GM23248 (cell line): ENCODE results near the gene SALL4. TPM values are rescaled to one million over a fixed set of nuclear protein-coding genes. Genes with fewer than 3 reads are reported as not detected.

Experiments
- DNase-seq: peaks from one replicate; pipeline ENCODE4 v3.0.0-alpha.2; 2015
- H2AFZ ChIP-seq: fragments of 200-600 bp; sonication (generic); 2 replicates; pipeline ENCODE4 v1.6.1; 2016; ENCODE audit warnings: antibody characterized with exemption
- H3F3A ChIP-seq: fragments of 200-600 bp; sonication (generic); 2 replicates; pipeline ENCODE4 v1.6.1; 2016; ENCODE audit warnings: mild to moderate bottlenecking, antibody characterized with exemption, mixed run types; ENCODE audit not compliant: insufficient read depth
- H3K27ac ChIP-seq: fragments of 200-600 bp; sonication (generic); 2 replicates; pipeline ENCODE4 v1.5.1; 2016; ENCODE audit warnings: mild to moderate bottlenecking
- H3K27me3 ChIP-seq: fragments of 200-600 bp; sonication (generic); replicated peaks from 2 replicates; pipeline ENCODE4 v1.6.1; 2016; ENCODE audit warnings: mild to moderate bottlenecking; ENCODE audit not compliant: insufficient read depth
- H3K36me3 ChIP-seq: fragments of 200-600 bp; sonication (generic); 2 replicates; pipeline ENCODE4 v1.6.1; 2016; ENCODE audit warnings: low read depth, mild to moderate bottlenecking
- H3K4me1 ChIP-seq: fragments of 200-600 bp; sonication (generic); 2 replicates; pipeline ENCODE4 v1.6.1; 2016; ENCODE audit warnings: mild to moderate bottlenecking; ENCODE audit not compliant: insufficient read depth
- H3K4me2 ChIP-seq: fragments of 200-600 bp; sonication (generic); one replicate; pipeline ENCODE4 v1.6.1; 2016; ENCODE audit warnings: mild to moderate bottlenecking; ENCODE audit not compliant: unreplicated experiment
- H3K4me3 ChIP-seq: fragments of 200-600 bp; sonication (generic); 2 replicates; pipeline ENCODE4 v1.5.1; 2016; ENCODE audit warnings: mild to moderate bottlenecking
- H3K79me2 ChIP-seq: fragments of 200-600 bp; sonication (generic); 2 replicates; pipeline ENCODE4 v1.6.1; 2016; ENCODE audit warnings: mild to moderate bottlenecking; ENCODE audit not compliant: insufficient read depth
- H3K9ac ChIP-seq: fragments of 200-600 bp; sonication (generic); 2 replicates; pipeline ENCODE4 v1.6.1; 2016; ENCODE audit warnings: mild to moderate bottlenecking
- H3K9me2 ChIP-seq: fragments of 200-600 bp; sonication (generic); 2 replicates; pipeline ENCODE4 v1.6.1; 2016; ENCODE audit warnings: mixed run types, mild to moderate bottlenecking, moderate library complexity; ENCODE audit not compliant: insufficient read depth
- H3K9me3 ChIP-seq: fragments of 200-600 bp; sonication (generic); one replicate; pipeline ENCODE4 v1.6.1; 2017; ENCODE audit warnings: low read depth
- H4K20me1 ChIP-seq: fragments of 200-600 bp; sonication (generic); 2 replicates; pipeline ENCODE4 v1.6.0; 2016; ENCODE audit not compliant: insufficient read depth
- EZH2 ChIP-seq: fragments of 200-600 bp; sonication (generic); IDR thresholded peaks from 2 replicates; pipeline ENCODE4 v1.6.1; 2018; ENCODE audit warnings: antibody characterized with exemption, mild to moderate bottlenecking; ENCODE audit not compliant: insufficient read depth, poor library complexity, severe bottlenecking
- EZH2phosphoT487 ChIP-seq: fragments of 200-600 bp; sonication (generic); IDR thresholded peaks from 2 replicates; pipeline ENCODE4 v1.6.1; 2018; ENCODE audit warnings: antibody characterized with exemption, moderate library complexity, mild to moderate bottlenecking, low read depth; ENCODE audit not compliant: insufficient read depth
- WGBS, 2 experiments: methylation state at CpG; one replicate each; pipeline ENCODE4 v1.1.6; 2015 to 2017; ENCODE audit warnings: low lambda C conversion rate in 2 of 2, low coverage in 1 of 2; ENCODE audit errors: missing lambda C conversion rate in 2 of 2; 5-methylcytosine and 5-hydroxymethylcytosine counted together
- in situ Hi-C: fragments of 300-500 bp; cut with MboI; formaldehyde crosslinking; loops from 2 replicates; pipeline ENCODE4 v1.15.0; 2020
- polyA plus RNA-seq: library from polyadenylated mRNA; unstranded; fragments of >200 nt; fragmentation: Nextera tagmentation; extraction: Ambion mirVana; gene quantifications from 2 replicates; pipeline ENCODE4 v1.2.1, GENCODE V29; 2016
- total RNA-seq: library from RNA; depleted of rRNA; stranded (reverse); fragments of >200 nt; shearing (Covaris generic); gene quantifications from 2 replicates; pipeline ENCODE4 v1.2.3, GENCODE V29; 2014

Gene SALL4
- total and polyA plus RNA-seq, 2 experiments from 2014 or later = not detected

DNA sequence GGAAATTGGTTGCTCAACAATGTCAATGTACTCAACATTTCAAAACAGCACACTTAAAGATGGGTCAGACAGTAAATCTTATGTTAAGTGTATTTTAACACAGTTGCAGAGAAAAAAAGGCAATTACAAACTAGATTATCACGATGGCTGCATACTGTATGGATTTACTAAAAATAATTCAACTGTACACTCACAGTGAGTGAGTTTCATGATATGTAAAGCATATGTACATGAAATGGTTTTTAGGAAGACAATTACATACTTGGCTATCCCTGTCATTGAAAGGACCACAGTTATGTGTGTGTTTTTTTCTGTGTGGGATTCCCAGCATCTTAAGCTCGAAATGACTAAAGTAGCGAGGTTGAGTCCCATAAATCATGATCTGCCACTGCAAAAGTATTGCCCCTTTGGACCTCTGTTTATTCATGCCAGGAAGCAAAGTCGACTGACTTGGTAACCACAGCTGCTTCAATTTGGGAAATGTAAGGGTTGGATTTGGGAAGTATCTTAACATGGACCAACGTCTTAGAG is 5.5 kb upstream of the SALL4 start:
- Histone ChIP-seq H3K27ac (no peak overlapping the region), H3K9me2 (no peaks in the 10 kb centered on the region), H3K36me3 (no peaks in the 10 kb centered on the region), H3K4me2 (no peak overlapping the region), H3K79me2 (no peaks in the 10 kb centered on the region), H3K9ac (no peak overlapping the region), H3K4me3 (no peak overlapping the region), H3F3A (0 out of 2 replicates have a peak, but pooled peaks cover 10% of the 10 kb centered on the region), H2AFZ (no peak overlapping the region), H4K20me1 (no peaks in the 10 kb centered on the region), H3K4me1 (0 out of 2 replicates have a peak, but pooled peaks cover 3% of the 10 kb centered on the region), H3K9me3 (no peaks in the 10 kb centered on the region), H3K27me3 (0 out of 2 replicates have a peak, but pooled peaks cover 13% of the 10 kb centered on the region)
- TF ChIP-seq EZH2 = no peak
- TF ChIP-seq EZH2phosphoT487 = no peak
- 64 to 69% methylated on average over 5 of the region's 5 CpGs for WGBS, 2 experiments
- DNase-seq = no peak
- in situ Hi-C loops = no loop called here

DNA sequence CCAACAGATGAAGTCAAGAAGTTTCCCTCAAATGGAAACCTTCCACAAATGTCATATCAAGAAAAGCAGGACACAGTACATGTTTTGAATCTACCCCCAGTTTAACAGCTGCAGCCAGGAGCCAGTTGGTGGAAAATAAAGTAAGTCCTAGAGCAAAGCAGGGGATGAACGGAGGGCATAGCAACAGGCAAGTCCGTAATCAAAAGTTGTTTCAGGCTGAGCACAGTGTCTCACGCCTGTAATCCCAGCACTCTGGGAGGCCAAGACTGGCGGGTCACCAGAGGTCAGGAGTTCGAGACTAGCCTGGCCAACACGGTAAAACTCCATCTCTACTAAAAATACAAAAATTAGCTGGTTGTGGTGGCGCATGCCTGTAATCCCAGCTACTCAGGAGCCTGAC is 2.4 kb upstream of the SALL4 start:
- Histone ChIP-seq H3K36me3 (no peaks in the 10 kb centered on the region), H2AFZ (no peak overlapping the region), H3K27ac (no peak overlapping the region), H3K4me3 (no peak overlapping the region), H3F3A (0 out of 2 replicates have a peak, but pooled peaks cover 10% of the 10 kb centered on the region), H3K79me2 (no peaks in the 10 kb centered on the region), H3K4me1 (0 out of 2 replicates have a peak, but pooled peaks cover 5% of the 10 kb centered on the region), H3K27me3 (peaks cover 26% of the 10 kb centered on the region), H3K9me2 (no peaks in the 10 kb centered on the region), H4K20me1 (no peaks in the 10 kb centered on the region), H3K4me2 (no peak overlapping the region), H3K9ac (no peak overlapping the region), H3K9me3 (no peaks in the 10 kb centered on the region)
- TF ChIP-seq EZH2phosphoT487 (no peak), EZH2 (no peak)
- in situ Hi-C loops = no loop called here
- WGBS, 2 experiments = 82 to 88% methylated on average over 7 of the region's 7 CpGs
- no peak for DNase-seq

DNA sequence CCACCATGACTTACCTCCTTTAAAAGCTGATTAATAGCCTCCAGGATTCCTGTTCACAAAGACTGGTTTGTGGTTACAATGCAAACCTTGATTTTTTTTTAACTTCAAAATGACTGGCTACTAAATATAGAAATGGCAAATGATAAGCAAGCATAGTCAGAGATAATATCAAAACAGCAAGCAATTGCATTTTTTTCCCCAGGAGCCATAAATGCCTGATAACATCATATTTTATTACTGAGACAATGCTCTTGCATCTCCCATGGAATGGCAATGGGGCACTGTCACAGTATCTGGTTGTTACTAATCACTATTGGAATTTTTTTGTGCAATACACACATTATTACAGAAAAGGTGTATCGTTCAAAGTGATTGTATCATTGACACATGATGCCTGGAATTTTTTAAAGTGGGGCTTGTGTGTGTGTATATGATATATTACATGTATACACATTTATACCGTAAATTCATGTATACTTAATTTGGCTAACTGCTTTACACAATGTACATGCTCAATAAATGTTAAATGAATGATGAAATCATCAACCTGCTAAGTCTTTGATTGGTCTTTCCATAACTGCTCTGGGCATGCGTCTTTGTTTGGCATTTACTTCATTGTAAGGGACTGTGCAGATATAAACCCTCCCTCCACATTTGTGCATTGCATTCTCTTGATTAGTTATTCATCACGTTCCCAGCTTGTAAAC is 980 bp upstream of the SALL4 start:
- 27 to 34% methylated on average over 4 of the region's 4 CpGs for WGBS, 2 experiments
- 0 out of 2 replicates have a peak, but pooled peaks cover 5% of the 10 kb centered on the region for H3K4me1 ChIP-seq
- no peaks in the 10 kb centered on the region for H3K36me3 ChIP-seq
- no peak overlapping the region for H3K27ac ChIP-seq
- H2AFZ ChIP-seq = no peak overlapping the region
- H3K9me3 ChIP-seq = no peaks in the 10 kb centered on the region
- in situ Hi-C loops = no loop called here
- DNase-seq = peak; percentile 23
- H3K27me3 ChIP-seq = peaks cover 40% of the 10 kb centered on the region
- 0 out of 2 replicates have a peak, but pooled peaks cover 10% of the 10 kb centered on the region for H3F3A ChIP-seq
- no peaks in the 10 kb centered on the region for H4K20me1 ChIP-seq
- no peak overlapping the region for H3K4me2 ChIP-seq
- no peak overlapping the region for H3K4me3 ChIP-seq
- H3K79me2 ChIP-seq = no peaks in the 10 kb centered on the region
- no peak overlapping the region for H3K9ac ChIP-seq
- no peaks in the 10 kb centered on the region for H3K9me2 ChIP-seq
- TF ChIP-seq EZH2 (no peak), EZH2phosphoT487 (no peak)

DNA sequence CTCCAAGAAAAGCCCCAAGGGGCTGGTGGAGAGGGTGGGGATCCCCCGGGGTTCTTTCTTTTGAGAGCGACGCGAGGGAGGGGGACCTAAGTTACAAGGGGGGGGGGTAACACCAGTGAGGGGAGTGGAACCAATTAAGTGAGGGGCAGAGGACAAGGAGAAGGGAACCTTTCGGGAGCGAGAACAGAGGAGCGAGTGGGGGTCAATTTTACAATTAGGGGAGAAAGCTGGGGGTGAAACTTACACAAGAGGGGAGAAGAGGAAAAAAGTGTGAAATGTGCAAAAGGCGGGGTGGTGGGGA is 548 bp downstream of the SALL4 start:
- peak overlapping the region; percentile 89 for H2AFZ ChIP-seq
- H3K9me2 ChIP-seq = no peaks in the 10 kb centered on the region
- H4K20me1 ChIP-seq = no peaks in the 10 kb centered on the region
- H3K27me3 ChIP-seq = peaks cover 40% of the 10 kb centered on the region
- peak overlapping the region; percentile 75 for H3K4me3 ChIP-seq
- H3F3A ChIP-seq = 0 out of 2 replicates have a peak, but pooled peaks cover 10% of the 10 kb centered on the region
- H3K4me1 ChIP-seq = 0 out of 2 replicates have a peak, but pooled peaks cover 5% of the 10 kb centered on the region
- no peaks in the 10 kb centered on the region for H3K36me3 ChIP-seq
- H3K27ac ChIP-seq = no peak overlapping the region
- no peaks in the 10 kb centered on the region for H3K79me2 ChIP-seq
- no peak for DNase-seq
- no peak overlapping the region for H3K9ac ChIP-seq
- WGBS, 2 experiments = 9% methylated on average over 8 of the region's 8 CpGs; no CpG with 5 or more reads in 1 of the 2 experiments
- TF ChIP-seq EZH2phosphoT487 = no peak
- TF ChIP-seq EZH2 = no peak
- peak overlapping the region; percentile 85 for H3K4me2 ChIP-seq
- in situ Hi-C loops = no loop called here
- H3K9me3 ChIP-seq = no peaks in the 10 kb centered on the region
